H9 (cell line): ENCODE data around the gene ETV4. TPM values are rescaled to one million over a fixed set of nuclear protein-coding genes. Genes with fewer than 3 reads are reported as not detected.
"Not testable (repeated sequence)": the region's sequence is repeated elsewhere in the genome, so short reads cannot be mapped to it uniquely, and the experiment has no call there.

Experiments
- DNase-seq: peaks from one replicate; pipeline ENCODE4 v3.0.0-alpha.2; 2017
- H2AFZ ChIP-seq: one replicate; pipeline ENCODE4 v1.6.1; 2013; ENCODE audit warnings: mild to moderate bottlenecking, low read length, control low read depth, moderate library complexity
- H2AK5ac ChIP-seq: 2 replicates; pipeline ENCODE4 v1.6.1; 2013; ENCODE audit warnings: low read length, control low read depth, mixed read lengths; ENCODE audit not compliant: insufficient read length
- H2BK120ac ChIP-seq: one replicate; pipeline ENCODE4 v1.6.1; 2013; ENCODE audit warnings: low read depth, mild to moderate bottlenecking, low read length, control low read depth, inconsistent platforms; ENCODE audit not compliant: poor library complexity, severe bottlenecking
- H2BK12ac ChIP-seq: 2 replicates; pipeline ENCODE4 v1.6.1; 2013; ENCODE audit warnings: low read length, control low read depth, mixed read lengths, low read depth; ENCODE audit not compliant: insufficient read length
- H2BK15ac ChIP-seq: 2 replicates; pipeline ENCODE4 v1.6.1; 2013; ENCODE audit warnings: low read depth, low read length, control low read depth
- H2BK20ac ChIP-seq: one replicate; pipeline ENCODE4 v1.6.1; 2013; ENCODE audit warnings: low read depth, mild to moderate bottlenecking, low read length, control low read depth, inconsistent platforms; ENCODE audit not compliant: poor library complexity, severe bottlenecking
- H2BK5ac ChIP-seq: 2 replicates; pipeline ENCODE4 v1.6.1; 2013; ENCODE audit warnings: low read length, control low read depth, mixed read lengths; ENCODE audit not compliant: insufficient read length
- H3K14ac ChIP-seq: 2 replicates; pipeline ENCODE4 v1.6.1; 2013; ENCODE audit warnings: low read length, control low read depth; ENCODE audit not compliant: insufficient read depth
- H3K18ac ChIP-seq: 2 replicates; pipeline ENCODE4 v1.6.1; 2013; ENCODE audit warnings: low read depth, mild to moderate bottlenecking, mixed read lengths, low read length, control low read depth; ENCODE audit not compliant: insufficient read length
- H3K23ac ChIP-seq: 2 replicates; pipeline ENCODE4 v1.6.1; 2013; ENCODE audit warnings: low read length, control low read depth, mixed read lengths, low read depth; ENCODE audit not compliant: insufficient read length
- H3K23me2 ChIP-seq: 2 replicates; pipeline ENCODE4 v1.6.1; 2013; ENCODE audit warnings: low read depth, mild to moderate bottlenecking, mixed read lengths, low read length, control low read depth; ENCODE audit not compliant: insufficient read length, poor library complexity, severe bottlenecking
- H3K27ac ChIP-seq: 2 replicates; pipeline ENCODE4 v1.5.1; 2013; ENCODE audit warnings: low read length, control low read depth, mixed read lengths, low read depth; ENCODE audit not compliant: insufficient read length
- H3K27me3 ChIP-seq: 2 replicates; pipeline ENCODE4 v1.6.1; 2013; ENCODE audit warnings: low read length, control low read depth, inconsistent platforms; ENCODE audit not compliant: insufficient read depth
- H3K4ac ChIP-seq: 2 replicates; pipeline ENCODE4 v1.6.1; 2013; ENCODE audit warnings: low read depth, mild to moderate bottlenecking, control low read depth, inconsistent platforms, low read length, moderate library complexity
- H3K4me1 ChIP-seq: 2 replicates; pipeline ENCODE4 v1.6.1; 2013; ENCODE audit warnings: low read length, control low read depth, inconsistent platforms; ENCODE audit not compliant: insufficient read depth
- H3K4me2 ChIP-seq: 2 replicates; pipeline ENCODE4 v1.6.1; 2013; ENCODE audit warnings: low read length, control low read depth, mixed read lengths; ENCODE audit not compliant: insufficient read length, insufficient read depth
- H3K56ac ChIP-seq: 2 replicates; pipeline ENCODE4 v1.6.1; 2013; ENCODE audit warnings: low read depth, mild to moderate bottlenecking, mixed read lengths, low read length, control low read depth; ENCODE audit not compliant: insufficient read length
- H3K79me1 ChIP-seq: 2 replicates; pipeline ENCODE4 v1.6.1; 2013; ENCODE audit warnings: low read depth, mild to moderate bottlenecking, moderate library complexity, low read length, control low read depth, inconsistent platforms; ENCODE audit not compliant: insufficient read depth, poor library complexity, severe bottlenecking
- H3K79me2 ChIP-seq: 2 replicates; pipeline ENCODE4 v1.6.1; 2013; ENCODE audit warnings: low read length, control low read depth, inconsistent platforms; ENCODE audit not compliant: insufficient read depth
- H3K9ac ChIP-seq: 2 replicates; pipeline ENCODE4 v1.6.1; 2013; ENCODE audit warnings: low read length, control low read depth, mixed read lengths; ENCODE audit not compliant: insufficient read length; ENCODE audit errors: extremely low read depth
- H3K9me3 ChIP-seq: one replicate; pipeline ENCODE4 v1.6.1; 2013; ENCODE audit warnings: low read depth, low read length, inconsistent platforms; ENCODE audit not compliant: control insufficient read depth
- H3T11ph ChIP-seq: one replicate; pipeline ENCODE4 v1.6.1; 2013; ENCODE audit warnings: mild to moderate bottlenecking, low read length, control low read depth, inconsistent platforms
- H4K20me1 ChIP-seq: one replicate; pipeline ENCODE4 v1.6.1; 2013; ENCODE audit not compliant: control insufficient read depth, insufficient read length, insufficient read depth
- H4K5ac ChIP-seq: 2 replicates; pipeline ENCODE4 v1.6.1; 2013; ENCODE audit warnings: low read depth, mild to moderate bottlenecking, mixed read lengths, low read length, control low read depth; ENCODE audit not compliant: insufficient read length
- H4K8ac ChIP-seq: replicated peaks from 2 replicates; pipeline ENCODE4 v1.6.1; 2013; ENCODE audit warnings: low read length, control low read depth, mixed read lengths, low read depth; ENCODE audit not compliant: insufficient read length
- H4K91ac ChIP-seq: 2 replicates; pipeline ENCODE4 v1.6.1; 2013; ENCODE audit warnings: low read depth, mild to moderate bottlenecking, moderate library complexity, mixed read lengths, low read length, control low read depth; ENCODE audit not compliant: insufficient read length
- H3K27ac Mint-ChIP-seq, 3 experiments: 2 replicates in 2 of 3; 3 replicates in 1 of 3; pipeline ENCODE4 v1.8.0; 2020 to 2021; ENCODE audit warnings: mixed read lengths in 3 of 3, mild to moderate bottlenecking in 1 of 3, moderate library complexity in 1 of 3
- H3K27me3 Mint-ChIP-seq: 2 replicates; pipeline ENCODE4 v1.8.0; 2021; ENCODE audit warnings: low read depth, mild to moderate bottlenecking, moderate library complexity, mixed read lengths
- H3K36me3 Mint-ChIP-seq, 3 experiments: 2 replicates in 2 of 3; 3 replicates in 1 of 3; pipeline ENCODE4 v1.8.0; 2020 to 2021; ENCODE audit warnings: low read depth in 3 of 3, mixed read lengths in 3 of 3; ENCODE audit not compliant: insufficient read depth in 1 of 3
- H3K4me1 Mint-ChIP-seq, 2 experiments: 2 replicates each; pipeline ENCODE4 v1.8.0; 2020; ENCODE audit warnings: mixed read lengths in 2 of 2
- H3K4me3 Mint-ChIP-seq, 2 experiments: 2 replicates in 1 of 2; 3 replicates in 1 of 2; pipeline ENCODE4 v1.8.0; 2020 to 2021; ENCODE audit warnings: mild to moderate bottlenecking in 2 of 2, mixed read lengths in 2 of 2, moderate library complexity in 1 of 2
- H3K9me3 Mint-ChIP-seq, 2 experiments: 2 replicates in 1 of 2; 3 replicates in 1 of 2; pipeline ENCODE4 v1.8.0; 2020; ENCODE audit warnings: mild to moderate bottlenecking in 2 of 2, mixed read lengths in 2 of 2, moderate library complexity in 1 of 2
- WGBS: extraction: QIAGEN DNeasy Blood & Tissue Kit; methylation state at CpG from one replicate; pipeline ENCODE4 v1.1.7; 2013; ENCODE audit warnings: missing lambda C conversion rate, low lambda C conversion rate, mixed read lengths; ENCODE audit not compliant: insufficient read length; ENCODE audit errors: extremely low coverage; 5-methylcytosine and 5-hydroxymethylcytosine counted together
- total RNA-seq: library from RNA; stranded (reverse); gene quantifications from 2 replicates; pipeline ENCODE4 v1.2.1, GENCODE V29; 2021
- TF ChIP-seq, protein P1 (sequence below): fragments of 200-600 bp; sonication (generic); conservative IDR thresholded peaks from 3 replicates; pipeline ENCODE4 v1.8.0; 2021; ENCODE audit warnings: antibody characterized with exemption, mild to moderate bottlenecking

Gene ETV4
- total RNA-seq, 1 experiment from 2014 or later, result 74.4 TPM

DNA sequence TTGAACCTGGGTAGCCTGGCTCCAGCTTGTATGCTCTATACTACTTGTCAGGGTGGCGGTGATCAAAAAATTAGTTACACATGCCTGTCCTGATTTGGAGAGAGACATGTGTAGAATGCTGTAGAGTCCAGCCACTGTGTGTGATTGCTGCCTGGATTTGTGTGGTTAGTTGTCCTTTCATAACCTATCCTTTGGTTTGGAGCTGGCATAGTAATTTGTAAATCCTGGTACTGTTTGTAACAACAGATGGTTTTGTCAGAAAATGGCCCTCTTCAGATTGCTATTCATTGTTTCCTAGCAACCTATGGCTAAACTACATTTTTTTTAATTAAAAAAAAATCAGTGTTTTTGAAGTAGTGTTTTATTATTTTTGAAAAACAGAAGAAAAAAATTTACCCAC, 30.5 kb downstream of the ETV4 start:
- H3K4me1 Mint-ChIP-seq, result peaks cover 0 to 2% of the 10 kb centered on the region in 2 experiments; a peak in 2 of 4 replicates
- Histone ChIP-seq H4K5ac (no peak overlapping the region), H3K18ac (no peak overlapping the region)

DNA sequence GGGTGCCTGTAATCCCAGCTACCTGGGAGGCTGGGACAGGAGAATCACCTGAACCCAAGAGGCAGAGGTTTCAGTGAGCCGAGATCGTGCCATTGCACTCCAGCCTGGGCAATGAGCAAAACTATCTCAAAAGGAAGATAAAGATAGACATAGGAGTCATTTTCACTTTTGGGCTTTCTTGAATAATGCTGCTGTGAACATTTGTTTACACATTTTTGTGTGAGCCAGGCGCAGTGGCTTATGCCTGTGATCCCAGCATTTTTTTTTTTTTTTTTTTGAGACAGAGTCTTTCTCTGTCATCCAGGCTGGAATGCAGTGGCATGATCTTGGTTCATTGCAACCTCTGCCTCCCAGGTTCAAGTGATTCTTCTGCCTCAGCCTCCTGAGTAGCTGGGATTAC, 34.9 kb downstream of the ETV4 start:
- H3K9me3 ChIP-seq, H3K27me3 ChIP-seq, H4K91ac ChIP-seq, H3K27ac ChIP-seq, H3K27me3 Mint-ChIP-seq, H3K23ac ChIP-seq, H3K23me2 ChIP-seq, H2BK20ac ChIP-seq, H3K79me2 ChIP-seq, H3K9me3 Mint-ChIP-seq, H2AFZ ChIP-seq, H3K14ac ChIP-seq, H3K4me1 Mint-ChIP-seq, H2BK5ac ChIP-seq, H2BK15ac ChIP-seq, H3K79me1 ChIP-seq, H2BK12ac ChIP-seq, H4K20me1 ChIP-seq, H3K4ac ChIP-seq, H2BK120ac ChIP-seq, H3K9ac ChIP-seq, H3K27ac Mint-ChIP-seq, H2AK5ac ChIP-seq, H3K18ac ChIP-seq, H3K4me2 ChIP-seq, H3K4me1 ChIP-seq, H3K56ac ChIP-seq, H4K8ac ChIP-seq, H4K5ac ChIP-seq, DNase-seq, H3T11ph ChIP-seq, H3K4me3 Mint-ChIP-seq: not testable (repeated sequence)
- WGBS, result no CpG with 5 or more reads among the region's 3 CpGs
- H3K36me3 Mint-ChIP-seq, result peaks cover 29 to 75% (median 68%) of the 10 kb centered on the region in 3 experiments

More for the DNA sequence above, 30.5 kb downstream of the ETV4 start:
- Histone ChIP-seq H3K23me2 (no peaks in the 10 kb centered on the region), H3K14ac (no peak overlapping the region), H3K4me2 (no peak overlapping the region), H3K23ac (no peak overlapping the region), H3K27me3 (no peaks in the 10 kb centered on the region), H3T11ph (no peak overlapping the region), H3K9me3 (no peaks in the 10 kb centered on the region), H3K79me1 (no peaks in the 10 kb centered on the region), H2BK15ac (no peak overlapping the region), H2BK12ac (no peak overlapping the region), H2BK120ac (no peak overlapping the region), H3K4ac (no peak overlapping the region), H3K56ac (no peak overlapping the region), H2AFZ (no peak overlapping the region), H4K8ac (no peak overlapping the region), H2BK20ac (no peak overlapping the region), H4K91ac (no peak overlapping the region), H3K79me2 (no peaks in the 10 kb centered on the region), H3K9ac (no peak overlapping the region), H3K4me1 (no peaks in the 10 kb centered on the region), H4K20me1 (no peaks in the 10 kb centered on the region), H2BK5ac (no peak overlapping the region), H3K27ac (no peak overlapping the region), H2AK5ac (no peak overlapping the region)
- WGBS, result no CpG with 5 or more reads among the region's 1 CpG
- TF ChIP-seq, protein P1, sequence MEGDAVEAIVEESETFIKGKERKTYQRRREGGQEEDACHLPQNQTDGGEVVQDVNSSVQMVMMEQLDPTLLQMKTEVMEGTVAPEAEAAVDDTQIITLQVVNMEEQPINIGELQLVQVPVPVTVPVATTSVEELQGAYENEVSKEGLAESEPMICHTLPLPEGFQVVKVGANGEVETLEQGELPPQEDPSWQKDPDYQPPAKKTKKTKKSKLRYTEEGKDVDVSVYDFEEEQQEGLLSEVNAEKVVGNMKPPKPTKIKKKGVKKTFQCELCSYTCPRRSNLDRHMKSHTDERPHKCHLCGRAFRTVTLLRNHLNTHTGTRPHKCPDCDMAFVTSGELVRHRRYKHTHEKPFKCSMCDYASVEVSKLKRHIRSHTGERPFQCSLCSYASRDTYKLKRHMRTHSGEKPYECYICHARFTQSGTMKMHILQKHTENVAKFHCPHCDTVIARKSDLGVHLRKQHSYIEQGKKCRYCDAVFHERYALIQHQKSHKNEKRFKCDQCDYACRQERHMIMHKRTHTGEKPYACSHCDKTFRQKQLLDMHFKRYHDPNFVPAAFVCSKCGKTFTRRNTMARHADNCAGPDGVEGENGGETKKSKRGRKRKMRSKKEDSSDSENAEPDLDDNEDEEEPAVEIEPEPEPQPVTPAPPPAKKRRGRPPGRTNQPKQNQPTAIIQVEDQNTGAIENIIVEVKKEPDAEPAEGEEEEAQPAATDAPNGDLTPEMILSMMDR, result no peak
- Mint-ChIP-seq H3K27ac (no peak overlapping the region), H3K36me3 (peaks cover 14 to 80% (median 70%) of the 10 kb centered on the region in 3 experiments; a peak in 6 of 7 replicates), H3K27me3 (no peaks in the 10 kb centered on the region), H3K9me3 (no peaks in the 10 kb centered on the region), H3K4me3 (no peak overlapping the region)
- no peak for DNase-seq
